ENCODE results near the gene CHADL.

DNA sequence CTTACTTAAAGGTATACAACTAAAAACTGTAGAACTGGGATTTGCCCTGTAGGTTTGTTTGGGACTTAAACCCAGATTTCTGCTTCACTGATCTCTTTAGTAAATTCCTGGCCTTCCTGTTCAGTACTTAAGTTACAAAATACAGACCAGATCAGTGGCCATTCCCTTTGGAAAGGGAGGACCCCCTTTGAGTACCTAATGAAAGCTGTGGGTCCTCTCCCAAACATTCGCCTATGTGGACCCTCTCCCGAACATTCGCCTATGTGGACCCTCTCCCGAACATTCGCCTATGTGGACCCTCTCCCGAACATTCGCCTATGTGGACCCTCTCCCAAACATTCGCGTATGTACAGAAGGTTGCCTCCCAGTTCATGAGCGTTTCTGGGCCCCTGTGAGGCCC is 25.3 kb downstream of the CHADL start:
- TF ChIP-seq, protein P1, sequence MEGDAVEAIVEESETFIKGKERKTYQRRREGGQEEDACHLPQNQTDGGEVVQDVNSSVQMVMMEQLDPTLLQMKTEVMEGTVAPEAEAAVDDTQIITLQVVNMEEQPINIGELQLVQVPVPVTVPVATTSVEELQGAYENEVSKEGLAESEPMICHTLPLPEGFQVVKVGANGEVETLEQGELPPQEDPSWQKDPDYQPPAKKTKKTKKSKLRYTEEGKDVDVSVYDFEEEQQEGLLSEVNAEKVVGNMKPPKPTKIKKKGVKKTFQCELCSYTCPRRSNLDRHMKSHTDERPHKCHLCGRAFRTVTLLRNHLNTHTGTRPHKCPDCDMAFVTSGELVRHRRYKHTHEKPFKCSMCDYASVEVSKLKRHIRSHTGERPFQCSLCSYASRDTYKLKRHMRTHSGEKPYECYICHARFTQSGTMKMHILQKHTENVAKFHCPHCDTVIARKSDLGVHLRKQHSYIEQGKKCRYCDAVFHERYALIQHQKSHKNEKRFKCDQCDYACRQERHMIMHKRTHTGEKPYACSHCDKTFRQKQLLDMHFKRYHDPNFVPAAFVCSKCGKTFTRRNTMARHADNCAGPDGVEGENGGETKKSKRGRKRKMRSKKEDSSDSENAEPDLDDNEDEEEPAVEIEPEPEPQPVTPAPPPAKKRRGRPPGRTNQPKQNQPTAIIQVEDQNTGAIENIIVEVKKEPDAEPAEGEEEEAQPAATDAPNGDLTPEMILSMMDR (optimal IDR thresholded peaks at IDR 0.05 in 1 of 3, IDR thresholded peaks at IDR 0.05 in 1 of 3, conservative IDR thresholded peaks at IDR 0.05 in 1 of 3; ENCODE audit: extremely low read depth in 1 of 3, insufficient read depth in 2 of 3, low read length in 3 of 3) = no peak
- no peak for TF ChIP-seq EZH2 (IDR thresholded peaks at IDR 0.05; ENCODE audit: low read length)
